HG02759 (cell line): ENCODE results near the gene SVBP.
"Not testable (repeated sequence)": the region's sequence is repeated elsewhere in the genome, so short reads cannot be mapped to it uniquely, and the experiment has no call there.

Experiments used
- ATAC-seq: cut with Tn5 transposase; IDR thresholded peaks from one replicate; pipeline ENCODE4 v1.9.1; 2021; ENCODE audit warnings: mild to moderate bottlenecking, moderate library complexity; ENCODE audit not compliant: unreplicated experiment

SVBP gene

GRCh38 chr1:42841440-42842147 lies 24.4 kb upstream of the SVBP start:
- ATAC-seq: no peak

- ATAC-seq: no peak
Measured at GRCh38 chr1:42841010-42841409, 23.8 kb upstream of the SVBP start.

GRCh38 chr1:42838482-42839190 lies 21.4 kb upstream of the SVBP start:
- no peak for ATAC-seq

GRCh38 chr1:42837709-42838108 lies 20.5 kb upstream of the SVBP start:
- ATAC-seq: no peak

GRCh38 chr1:42835422-42835821 lies 18.2 kb upstream of the SVBP start:
- ATAC-seq: no peak

- no peak for ATAC-seq
Measured at GRCh38 chr1:42834803-42835202, 17.6 kb upstream of the SVBP start.

GRCh38 chr1:42833981-42834380 lies 16.8 kb upstream of the SVBP start:
- no peak for ATAC-seq

- no peak for ATAC-seq
Measured at GRCh38 chr1:42832641-42833240, 15.5 kb upstream of the SVBP start.

GRCh38 chr1:42831273-42831672 lies 14.1 kb upstream of the SVBP start:
- ATAC-seq: no peak

- no peak for ATAC-seq
Measured at GRCh38 chr1:42830631-42831030, 13.4 kb upstream of the SVBP start.

- ATAC-seq: no peak
Measured at GRCh38 chr1:42825036-42825851, 8.0 kb upstream of the SVBP start.

GRCh38 chr1:42824481-42825035 lies 7.4 kb upstream of the SVBP start:
- ATAC-seq: no peak

GRCh38 chr1:42822800-42823392 lies 5.7 kb upstream of the SVBP start:
- no peak for ATAC-seq

GRCh38 chr1:42821690-42822089 lies 4.5 kb upstream of the SVBP start:
- ATAC-seq: no peak

- ATAC-seq: no peak
Measured at GRCh38 chr1:42820813-42821212, 3.6 kb upstream of the SVBP start.

GRCh38 chr1:42817976-42818375 lies 779 bp upstream of the SVBP start:
- ATAC-seq: no peak

GRCh38 chr1:42817440-42817767 lies 207 bp upstream of the SVBP start:
- no peak for ATAC-seq

GRCh38 chr1:42815941-42816584 lies 1.1 kb downstream of the SVBP start:
- no peak for ATAC-seq

- ATAC-seq: not testable (repeated sequence)
Measured at GRCh38 chr1:42814815-42815214, 2.4 kb downstream of the SVBP start.

- ATAC-seq: no peak
Measured at GRCh38 chr1:42807056-42807668, 10.0 kb downstream of the SVBP start.
